Hindlimb muscle (tissue), 1 donor: ENCODE measurements around the gene PIAS3. TPM values are rescaled to one million over a fixed set of nuclear protein-coding genes. Genes with fewer than 3 reads are reported as not detected.
"Not testable (repeated sequence)": the region's sequence is repeated elsewhere in the genome, so short reads cannot be mapped to it uniquely, and the experiment has no call there.

Source experiments
- DNase-seq: peaks from one replicate; pipeline ENCODE4 v3.0.0-alpha.2; 2013
- polyA plus RNA-seq: library from polyadenylated mRNA; unstranded; fragments of 120-200 nt; gene quantifications from one replicate; pipeline ENCODE4 v1.2.1, GENCODE V29; 2013; ENCODE audit not compliant: insufficient read length

PIAS3 gene
- polyA plus RNA-seq, 1 donor: 42.4 TPM

GRCh38 chr1:145823565-145824498 lies 35.0 kb downstream of the PIAS3 start, which contains the start of the genes POLR3C and RNF115:
POLR3C (plus strand) TSS chr1:145824200; CDS start chr1:145825777, 1,577 bp downstream.
RNF115 (minus strand) TSS chr1:145824095; CDS start chr1:145823873, 222 bp downstream.
- DNase-seq: peak; percentile 91

- DNase-seq: not testable (repeated sequence)
These were observed 36.0 kb downstream of the PIAS3 start for GRCh38 chr1:145822779-145823331.

- not testable (repeated sequence) for DNase-seq
These were observed 40.8 kb downstream of the PIAS3 start for GRCh38 chr1:145818095-145818494.

GRCh38 chr1:145812977-145813810 lies 45.7 kb downstream of the PIAS3 start:
- DNase-seq: not testable (repeated sequence)

- DNase-seq: no peak
These were observed 52.0 kb downstream of the PIAS3 start for GRCh38 chr1:145806844-145807243.

GRCh38 chr1:145806408-145806807 lies 52.5 kb downstream of the PIAS3 start:
- no peak for DNase-seq

- DNase-seq: no peak
These were observed 53.8 kb downstream of the PIAS3 start for GRCh38 chr1:145805057-145805456.

GRCh38 chr1:145804235-145805045 lies 54.4 kb downstream of the PIAS3 start:
- DNase-seq: no peak

- no peak for DNase-seq
These were observed 59.1 kb downstream of the PIAS3 start for GRCh38 chr1:145799806-145800205.

Other genes with a start within 250 kb of the PIAS3 start
- 1.1 TPM for gene PDZK1, start 151.7 kb downstream of the PIAS3 start, polyA plus RNA-seq
- 1.1 TPM for gene CD160, start 139.6 kb downstream of the PIAS3 start, polyA plus RNA-seq
- 15.2 TPM for gene RNF115, start 35.0 kb downstream of the PIAS3 start, polyA plus RNA-seq
- gene POLR3C, start 34.9 kb downstream of the PIAS3 start, polyA plus RNA-seq: 20.6 TPM
- gene NUDT17, start 13.5 kb downstream of the PIAS3 start, polyA plus RNA-seq: 11.6 TPM
- 2.7 TPM for gene ANKRD35, start 26.8 kb upstream of the PIAS3 start, polyA plus RNA-seq
- gene ITGA10, start 51.0 kb upstream of the PIAS3 start, polyA plus RNA-seq: 3.0 TPM
- 21.0 TPM for gene PEX11B, start 59.6 kb upstream of the PIAS3 start, polyA plus RNA-seq
- gene RBM8A, start 68.4 kb upstream of the PIAS3 start, polyA plus RNA-seq: 122 TPM
- 25.5 TPM for gene LIX1L, start 98.9 kb upstream of the PIAS3 start, polyA plus RNA-seq
- gene ANKRD34A, start 105.5 kb upstream of the PIAS3 start, polyA plus RNA-seq: 1.2 TPM
- 40.6 TPM for gene POLR3GL, start 105.6 kb upstream of the PIAS3 start, polyA plus RNA-seq
- 253 TPM for gene TXNIP, start 137.5 kb upstream of the PIAS3 start, polyA plus RNA-seq
- 243 TPM for gene HJV, start 162.7 kb upstream of the PIAS3 start, polyA plus RNA-seq